Astrocyte (in vitro differentiated cells and primary cell): Measurements from ENCODE around the gene AZU1. TPM values are rescaled to one million over a fixed set of nuclear protein-coding genes. Genes with fewer than 3 reads are reported as not detected.

ENCODE experiments used
- DNase-seq: peaks from one replicate; pipeline ENCODE4 v3.0.0-alpha.2; 2010; ENCODE audit warnings: low read depth
- FAIRE-seq: peaks from 2 replicates; lab custom pipeline; 2011; peaks lifted over from hg19 to GRCh38; lab: Jason Lieb, UNC
- H2AFZ ChIP-seq: 2 replicates; pipeline ENCODE4 v1.6.0; 2012; ENCODE audit warnings: low read depth, low read length, inconsistent platforms
- H3K27ac ChIP-seq: 2 replicates; pipeline ENCODE4 v1.5.1; 2011; ENCODE audit warnings: low read depth, low read length, inconsistent platforms
- H3K27me3 ChIP-seq: 2 replicates; pipeline ENCODE4 v1.6.0; 2011; ENCODE audit warnings: low read length, inconsistent platforms; ENCODE audit not compliant: insufficient read depth
- H3K36me3 ChIP-seq: 2 replicates; pipeline ENCODE4 v1.5.1; 2011; ENCODE audit warnings: low read length, inconsistent platforms; ENCODE audit not compliant: insufficient read depth
- H3K4me1 ChIP-seq: 2 replicates; pipeline ENCODE4 v1.5.1; 2011; ENCODE audit warnings: low read length, inconsistent platforms; ENCODE audit not compliant: insufficient read depth
- H3K4me2 ChIP-seq: 2 replicates; pipeline ENCODE4 v1.6.0; 2012; ENCODE audit warnings: low read length, inconsistent platforms
- H3K4me3 ChIP-seq: 2 replicates; pipeline ENCODE4 v1.5.1; 2011; ENCODE audit warnings: low read depth, mild to moderate bottlenecking, low read length, inconsistent platforms; ENCODE audit not compliant: insufficient read depth
- H3K79me2 ChIP-seq: 2 replicates; pipeline ENCODE4 v1.6.0; 2012; ENCODE audit warnings: mild to moderate bottlenecking, low read length, inconsistent platforms; ENCODE audit not compliant: insufficient read depth
- H3K9ac ChIP-seq: 2 replicates; pipeline ENCODE4 v1.6.0; 2012; ENCODE audit warnings: mild to moderate bottlenecking, low read length, inconsistent platforms
- H3K9me3 ChIP-seq: 2 replicates; pipeline ENCODE4 v1.5.1; 2012; ENCODE audit warnings: low read depth, mild to moderate bottlenecking, low read length, inconsistent platforms; ENCODE audit not compliant: insufficient read depth
- H4K20me1 ChIP-seq: 2 replicates; pipeline ENCODE4 v1.6.0; 2012; ENCODE audit warnings: low read length, inconsistent platforms; ENCODE audit not compliant: insufficient read depth
- H3K27ac Mint-ChIP-seq: one replicate; pipeline ENCODE4 v1.8.0; 2021; ENCODE audit warnings: mild to moderate bottlenecking, mixed read lengths; ENCODE audit not compliant: unreplicated experiment
- H3K27me3 Mint-ChIP-seq: one replicate; pipeline ENCODE4 v1.8.0; 2021; ENCODE audit warnings: low read depth, mixed read lengths; ENCODE audit not compliant: unreplicated experiment
- H3K36me3 Mint-ChIP-seq: one replicate; pipeline ENCODE4 v1.8.0; 2021; ENCODE audit warnings: low read depth, mixed read lengths; ENCODE audit not compliant: unreplicated experiment
- H3K4me1 Mint-ChIP-seq: one replicate; pipeline ENCODE4 v1.8.0; 2021; ENCODE audit warnings: low read depth, mixed read lengths; ENCODE audit not compliant: unreplicated experiment
- H3K4me3 Mint-ChIP-seq: one replicate; pipeline ENCODE4 v1.8.0; 2021; ENCODE audit warnings: mild to moderate bottlenecking, moderate library complexity, mixed read lengths; ENCODE audit not compliant: unreplicated experiment
- H3K9me3 Mint-ChIP-seq: one replicate; pipeline ENCODE4 v1.8.0; 2021; ENCODE audit warnings: mild to moderate bottlenecking, mixed read lengths; ENCODE audit not compliant: unreplicated experiment
- EZH2 ChIP-seq: IDR thresholded peaks from 2 replicates; pipeline ENCODE4 v1.6.1; 2012; ENCODE audit warnings: mild to moderate bottlenecking, low read length, inconsistent platforms; ENCODE audit not compliant: insufficient read depth
- total RNA-seq: library from RNA; stranded (reverse); gene quantifications from 2 replicates; pipeline ENCODE4 v1.2.1, GENCODE V29; 2021
- TF ChIP-seq, protein P1 (sequence below): IDR thresholded peaks from 2 replicates; pipeline ENCODE4 v1.5.1; 2011; ENCODE audit warnings: low read depth, mild to moderate bottlenecking, inconsistent platforms, low read length, moderate library complexity; ENCODE audit not compliant: insufficient read depth

The AZU1 gene
- total RNA-seq, 1 donor from 2014 or later, result 1.00 TPM

DNA sequence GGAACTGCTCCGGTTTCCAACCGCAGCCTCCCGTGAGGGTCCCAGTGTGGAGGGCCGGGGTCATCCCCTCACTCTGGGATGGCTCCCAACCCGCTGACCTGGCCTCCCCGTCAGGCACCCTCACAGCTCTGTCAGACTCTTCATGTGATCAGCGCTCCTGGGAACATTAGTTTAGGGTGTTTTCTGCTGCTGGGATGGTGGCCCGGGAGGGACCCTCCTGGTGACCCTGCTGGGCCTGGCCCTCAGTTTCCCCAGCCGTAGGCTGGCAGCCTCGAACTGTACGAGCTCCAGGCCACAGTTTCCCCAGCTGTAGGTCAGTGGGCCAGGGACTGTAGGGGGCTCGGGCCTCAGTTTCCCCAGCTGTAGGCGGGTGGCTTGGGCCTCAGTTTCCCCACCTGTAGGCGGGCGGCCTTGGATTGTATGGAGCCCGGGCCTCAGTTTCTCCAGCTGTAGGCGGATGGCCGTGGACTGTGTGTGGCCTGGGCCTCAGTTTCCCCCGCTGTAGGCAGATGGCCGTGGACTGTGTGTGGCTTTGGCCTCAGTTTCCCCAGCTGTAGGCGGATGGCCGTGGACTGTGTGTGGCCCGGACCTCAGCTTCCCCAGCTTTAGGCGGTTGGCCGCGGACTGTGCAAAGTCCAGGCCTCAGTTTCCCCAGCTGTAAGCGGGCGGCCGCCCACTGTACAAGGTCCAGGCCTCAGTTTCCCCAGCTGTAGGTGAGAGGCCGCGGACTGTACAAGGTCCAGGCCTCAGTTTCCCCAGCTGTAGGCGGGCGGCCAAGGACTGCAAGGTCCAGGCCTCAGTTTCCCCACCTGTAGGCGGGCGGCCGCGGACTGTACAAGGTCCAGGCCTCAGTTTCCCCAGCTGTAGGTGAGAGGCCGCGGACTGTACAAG is 31.7 kb upstream of the AZU1 start:
- peak overlapping the region; percentile 62 for H3K4me3 ChIP-seq
- H3K9ac ChIP-seq, result peak overlapping the region; percentile 92

DNA sequence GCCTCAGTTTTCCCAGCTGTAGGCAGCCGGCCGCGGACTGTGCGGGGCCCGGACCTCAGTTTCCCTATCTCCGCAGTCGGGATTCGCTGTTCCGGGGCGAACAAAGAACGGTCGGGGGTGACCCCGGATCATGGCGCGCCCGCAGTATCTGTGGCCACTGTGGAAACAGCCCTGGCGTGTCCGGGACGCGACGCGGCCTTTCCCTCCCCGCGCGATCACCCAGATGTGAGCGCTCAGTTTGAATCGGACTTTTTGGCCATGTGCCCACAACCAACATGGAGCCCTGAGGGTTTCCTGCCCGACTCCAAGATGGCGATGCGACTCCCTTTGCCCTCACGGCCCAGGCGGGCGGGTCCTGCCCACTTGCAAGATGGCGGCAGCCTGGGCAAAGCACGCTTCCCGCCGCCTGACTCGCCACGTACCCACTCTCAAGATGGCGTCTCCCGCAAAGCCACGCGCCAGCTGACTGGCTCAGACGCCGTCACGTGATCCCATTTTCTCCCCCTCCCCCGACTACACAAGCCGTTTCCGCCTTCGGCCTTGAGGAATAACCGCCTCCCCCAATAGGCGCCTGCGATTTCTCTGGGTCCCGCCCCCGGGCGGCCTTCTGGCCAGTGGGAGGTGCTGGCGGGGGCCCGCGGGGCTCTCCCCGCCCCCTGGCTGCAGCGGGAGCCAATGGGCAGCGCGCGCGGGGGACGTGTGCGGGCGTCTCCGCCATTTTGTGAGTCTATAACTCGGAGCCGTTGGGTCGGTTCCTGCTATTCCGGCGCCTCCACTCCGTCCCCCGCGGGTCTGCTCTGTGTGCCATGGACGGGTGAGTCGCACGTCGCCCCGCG is 30.7 kb upstream of the AZU1 start, which contains the start of gene PTBP1:
PTBP1 (plus strand) TSS at position 761 of the 836 bp plus-strand sequence; CDS start at position 807, 46 bp downstream.
- H3K4me2 ChIP-seq, result peak within 1 kb of the TSS; percentile 95
- peaks cover 41% of the 10 kb centered on the region for H4K20me1 ChIP-seq
- peaks cover 41% of the 10 kb centered on the region for H3K79me2 ChIP-seq
- no peaks in the 10 kb centered on the region for H3K9me3 ChIP-seq
- Mint-ChIP-seq H3K27me3 (no peaks in the 10 kb centered on the region), H3K4me1 (peaks cover 11% of the 10 kb centered on the region), H3K9me3 (no peaks in the 10 kb centered on the region), H3K36me3 (peaks cover 7% of the 10 kb centered on the region), H3K27ac (peak within 1 kb of the TSS; percentile 94), H3K4me3 (peak within 1 kb of the TSS; percentile 93)
- TF ChIP-seq, protein P1, sequence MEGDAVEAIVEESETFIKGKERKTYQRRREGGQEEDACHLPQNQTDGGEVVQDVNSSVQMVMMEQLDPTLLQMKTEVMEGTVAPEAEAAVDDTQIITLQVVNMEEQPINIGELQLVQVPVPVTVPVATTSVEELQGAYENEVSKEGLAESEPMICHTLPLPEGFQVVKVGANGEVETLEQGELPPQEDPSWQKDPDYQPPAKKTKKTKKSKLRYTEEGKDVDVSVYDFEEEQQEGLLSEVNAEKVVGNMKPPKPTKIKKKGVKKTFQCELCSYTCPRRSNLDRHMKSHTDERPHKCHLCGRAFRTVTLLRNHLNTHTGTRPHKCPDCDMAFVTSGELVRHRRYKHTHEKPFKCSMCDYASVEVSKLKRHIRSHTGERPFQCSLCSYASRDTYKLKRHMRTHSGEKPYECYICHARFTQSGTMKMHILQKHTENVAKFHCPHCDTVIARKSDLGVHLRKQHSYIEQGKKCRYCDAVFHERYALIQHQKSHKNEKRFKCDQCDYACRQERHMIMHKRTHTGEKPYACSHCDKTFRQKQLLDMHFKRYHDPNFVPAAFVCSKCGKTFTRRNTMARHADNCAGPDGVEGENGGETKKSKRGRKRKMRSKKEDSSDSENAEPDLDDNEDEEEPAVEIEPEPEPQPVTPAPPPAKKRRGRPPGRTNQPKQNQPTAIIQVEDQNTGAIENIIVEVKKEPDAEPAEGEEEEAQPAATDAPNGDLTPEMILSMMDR, result no peak
- TF ChIP-seq EZH2, result no peak
- FAIRE-seq (peak; percentile 84), DNase-seq (peak; percentile 100)
- peak within 1 kb of the TSS; percentile 97 for H2AFZ ChIP-seq
- H3K4me1 ChIP-seq, result peaks cover 29% of the 10 kb centered on the region
- peak within 1 kb of the TSS; percentile 97 for H3K9ac ChIP-seq
- peak within 1 kb of the TSS; percentile 89 for H3K27ac ChIP-seq
- peaks cover 10% of the 10 kb centered on the region for H3K36me3 ChIP-seq
- H3K4me3 ChIP-seq, result peak within 1 kb of the TSS; percentile 98
- H3K27me3 ChIP-seq, result no peaks in the 10 kb centered on the region

More for the DNA sequence above, 31.7 kb upstream of the AZU1 start:
- TF ChIP-seq, protein P1, result no peak
- TF ChIP-seq EZH2, result no peak
- H3K27me3 ChIP-seq, result no peaks in the 10 kb centered on the region
- H3K4me2 ChIP-seq, result peak overlapping the region; percentile 95
- H3K79me2 ChIP-seq, result peaks cover 32% of the 10 kb centered on the region
- H3K27ac Mint-ChIP-seq, result no peak overlapping the region
- peaks cover 31% of the 10 kb centered on the region for H4K20me1 ChIP-seq
- H2AFZ ChIP-seq, result peak overlapping the region; percentile 97
- H3K36me3 Mint-ChIP-seq, result peaks cover 7% of the 10 kb centered on the region
- DNase-seq, result no peak
- H3K4me1 Mint-ChIP-seq, result peaks cover 11% of the 10 kb centered on the region
- no peaks in the 10 kb centered on the region for H3K9me3 Mint-ChIP-seq
- H3K27ac ChIP-seq, result peak overlapping the region; percentile 89
- peaks cover 10% of the 10 kb centered on the region for H3K36me3 ChIP-seq
- no peaks in the 10 kb centered on the region for H3K9me3 ChIP-seq
- no peak overlapping the region for H3K4me3 Mint-ChIP-seq
- no peak for FAIRE-seq
- H3K4me1 ChIP-seq, result peaks cover 19% of the 10 kb centered on the region
- no peaks in the 10 kb centered on the region for H3K27me3 Mint-ChIP-seq
